Measurements from ENCODE around the gene DNAH14. TPM values are rescaled to one million over a fixed set of nuclear protein-coding genes. Genes with fewer than 3 reads are reported as not detected.
"Not testable (repeated sequence)": the region's sequence is repeated elsewhere in the genome, so short reads cannot be mapped to it uniquely, and the experiment has no call there.

DNAH14 gene
- total RNA-seq, 2 donors from 2014 or later = 8.2 to 10.4 TPM

- ATAC-seq (no peak), DNase-seq (no peak)
- intact Hi-C loops (cut with DNase I) = no loop called here
Observed at GRCh38 chr1:225113265-225113664, 183.8 kb downstream of the DNAH14 start.

- ATAC-seq (no peak), DNase-seq (no peak)
- intact Hi-C loops (cut with DNase I) = no loop called here
Observed at GRCh38 chr1:225114354-225114990, 185.0 kb downstream of the DNAH14 start.

GRCh38 chr1:225119307-225119706 lies 189.8 kb downstream of the DNAH14 start:
- intact Hi-C loops (cut with DNase I) = no loop called here
- ATAC-seq (no peak), DNase-seq (no peak)

GRCh38 chr1:225121095-225121494 lies 191.6 kb downstream of the DNAH14 start:
- intact Hi-C loops (cut with DNase I) = no loop called here
- ATAC-seq (no peak), DNase-seq (no peak)

GRCh38 chr1:225131869-225132268 lies 202.4 kb downstream of the DNAH14 start:
- ATAC-seq = no peak
- DNase-seq = no peak
- intact Hi-C loops (cut with DNase I) = no loop called here

GRCh38 chr1:225137976-225138375 lies 208.5 kb downstream of the DNAH14 start:
- intact Hi-C loops (cut with DNase I) = no loop called here
- DNase-seq (no peak), ATAC-seq (no peak)

GRCh38 chr1:225143001-225143400 lies 213.5 kb downstream of the DNAH14 start:
- intact Hi-C loops (cut with DNase I) = no loop called here
- ATAC-seq = no peak
- no peak for DNase-seq

GRCh38 chr1:225146478-225146877 lies 217.0 kb downstream of the DNAH14 start:
- ATAC-seq = no peak
- intact Hi-C loops (cut with DNase I) = no loop called here
- no peak for DNase-seq

- DNase-seq; intact Hi-C loops (cut with DNase I); ATAC-seq: not testable (repeated sequence)
Observed at GRCh38 chr1:225147791-225148190, 218.3 kb downstream of the DNAH14 start.

GRCh38 chr1:225152061-225152460 lies 222.6 kb downstream of the DNAH14 start:
- DNase-seq = no peak
- intact Hi-C loops (cut with DNase I) = no loop called here
- ATAC-seq = no peak

- no peak for DNase-seq
- no peak for ATAC-seq
- intact Hi-C loops (cut with DNase I) = no loop called here
Observed at GRCh38 chr1:225155555-225155954, 226.1 kb downstream of the DNAH14 start.

- DNase-seq (no peak), ATAC-seq (no peak)
- intact Hi-C loops (cut with DNase I) = no loop called here
Observed at GRCh38 chr1:225156254-225156653, 226.8 kb downstream of the DNAH14 start.

- intact Hi-C loops (cut with DNase I) = no loop called here
- no peak for DNase-seq
- ATAC-seq = peak in 1 of 2 donors; percentile 68
Observed at GRCh38 chr1:225158291-225158690, 228.8 kb downstream of the DNAH14 start.

- intact Hi-C loops (cut with DNase I) = no loop called here
- DNase-seq (no peak), ATAC-seq (no peak)
Observed at GRCh38 chr1:225159793-225160192, 230.3 kb downstream of the DNAH14 start.

GRCh38 chr1:225177409-225177808 lies 247.9 kb downstream of the DNAH14 start:
- ATAC-seq; DNase-seq; intact Hi-C loops (cut with DNase I): not testable (repeated sequence)

GRCh38 chr1:225179686-225180085 lies 250.2 kb downstream of the DNAH14 start:
- ATAC-seq (no peak), DNase-seq (no peak)
- intact Hi-C loops (cut with DNase I) = no loop called here

- DNase-seq (no peak), ATAC-seq (no peak)
- intact Hi-C loops (cut with DNase I) = no loop called here
Observed at GRCh38 chr1:225182716-225183115, 253.2 kb downstream of the DNAH14 start.

- intact Hi-C loops (cut with DNase I) = no loop called here
- DNase-seq = no peak
- ATAC-seq = no peak
Observed at GRCh38 chr1:225191199-225191753, 261.8 kb downstream of the DNAH14 start.

GRCh38 chr1:225201447-225201846 lies 272.0 kb downstream of the DNAH14 start:
- intact Hi-C loops (cut with DNase I) = no loop called here
- no peak for ATAC-seq
- no peak for DNase-seq

- ATAC-seq (no peak), DNase-seq (no peak)
- intact Hi-C loops (cut with DNase I) = no loop called here
Observed at GRCh38 chr1:225207791-225208190, 278.3 kb downstream of the DNAH14 start.

- DNase-seq = no peak
- intact Hi-C loops (cut with DNase I) = no loop called here
- no peak for ATAC-seq
Observed at GRCh38 chr1:225209153-225209552, 279.7 kb downstream of the DNAH14 start.

All from left cardiac atrium (tissue), 4 donors.